Lower lobe of right lung (tissue), 2 donors: ENCODE measurements around the gene IQGAP2. TPM values are rescaled to one million over a fixed set of nuclear protein-coding genes. Genes with fewer than 3 reads are reported as not detected.

Experiments
- ATAC-seq, 2 donors: fragments of 200-7000 bp; cut with Tn5 transposase; one replicate each; pipeline ENCODE4 v1.9.1; 2020 to 2022; ENCODE audit warnings: mild to moderate bottlenecking in 2 of 2, moderate library complexity in 2 of 2
- DNase-seq: peaks from one replicate; pipeline ENCODE4 v3.0.0-alpha.2; 2020
- H3K27ac ChIP-seq: fragments of 200-600 bp; one replicate; pipeline ENCODE4 v1.8.0; 2022
- H3K27me3 ChIP-seq: fragments of 200-600 bp; one replicate; pipeline ENCODE4 v1.8.0; 2022; ENCODE audit warnings: low read depth
- H3K36me3 ChIP-seq: fragments of 200-600 bp; one replicate; pipeline ENCODE4 v1.8.0; 2022; ENCODE audit warnings: mild to moderate bottlenecking
- H3K4me1 ChIP-seq: fragments of 200-600 bp; one replicate; pipeline ENCODE4 v1.8.0; 2022
- H3K4me3 ChIP-seq: fragments of 200-600 bp; one replicate; pipeline ENCODE4 v1.8.0; 2022; ENCODE audit warnings: mild to moderate bottlenecking
- H3K9me3 ChIP-seq: fragments of 200-600 bp; one replicate; pipeline ENCODE4 v1.8.0; 2022
- CTCF ChIP-seq: fragments of 200-600 bp; IDR thresholded peaks from one replicate; pipeline ENCODE4 v1.8.0; 2022; ENCODE audit warnings: antibody characterized with exemption, mild to moderate bottlenecking
- intact Hi-C: fragments of 100-400 bp; cut with DNase I; formaldehyde crosslinking; loops from one replicate; pipeline ENCODE4 v1.11.0; 2022
- total RNA-seq: library from RNA; stranded (reverse); fragmentation: NEBNext Ultra II Directional; extraction: Animal tissue kit (Norgen Biotek cat#: 25700); gene quantifications from one replicate; pipeline ENCODE4 v1.2.1, GENCODE V29; 2021
- donor health status: DM: no; HTN: yes; CAD: no; lungs with severe emphysema.

IQGAP2 gene
- total RNA-seq, 1 donor from 2014 or later: 42.0 TPM

GRCh38 chr5:76497065-76497460 lies 94.0 kb downstream of the IQGAP2 start:
- ATAC-seq: no peak
- H3K27ac ChIP-seq: no peak overlapping the region
- no peak for DNase-seq
- intact Hi-C loops: no loop called here
- H3K36me3 ChIP-seq: no peaks in the 10 kb centered on the region
- no peak for TF ChIP-seq CTCF
- H3K27me3 ChIP-seq: no peaks in the 10 kb centered on the region
- no peaks in the 10 kb centered on the region for H3K9me3 ChIP-seq
- H3K4me3 ChIP-seq: no peak overlapping the region
- no peaks in the 10 kb centered on the region for H3K4me1 ChIP-seq

- ATAC-seq (no peak), DNase-seq (no peak)
- Histone ChIP-seq H3K4me1 (no peaks in the 10 kb centered on the region), H3K27me3 (no peaks in the 10 kb centered on the region), H3K27ac (no peak overlapping the region), H3K9me3 (no peaks in the 10 kb centered on the region), H3K36me3 (no peaks in the 10 kb centered on the region), H3K4me3 (no peak overlapping the region)
- intact Hi-C loops: no loop called here
- no peak for TF ChIP-seq CTCF
Observed at GRCh38 chr5:76497986-76498717, 95.1 kb downstream of the IQGAP2 start.

- no peaks in the 10 kb centered on the region for H3K9me3 ChIP-seq
- no peak overlapping the region for H3K27ac ChIP-seq
- H3K4me1 ChIP-seq: no peaks in the 10 kb centered on the region
- no peak for TF ChIP-seq CTCF
- no peak for ATAC-seq
- H3K4me3 ChIP-seq: no peak overlapping the region
- intact Hi-C loops: no loop called here
- DNase-seq: no peak
- H3K27me3 ChIP-seq: no peaks in the 10 kb centered on the region
- H3K36me3 ChIP-seq: no peaks in the 10 kb centered on the region
Observed at GRCh38 chr5:76499507-76500161, 96.5 kb downstream of the IQGAP2 start.

GRCh38 chr5:76500633-76501393 lies 97.7 kb downstream of the IQGAP2 start:
- intact Hi-C loops: no loop called here

GRCh38 chr5:76503929-76504328 lies 100.8 kb downstream of the IQGAP2 start:
- no peaks in the 10 kb centered on the region for H3K9me3 ChIP-seq
- H3K4me3 ChIP-seq: no peak overlapping the region
- no peak for TF ChIP-seq CTCF
- no peak overlapping the region for H3K27ac ChIP-seq
- DNase-seq (no peak), ATAC-seq (no peak)
- H3K36me3 ChIP-seq: no peaks in the 10 kb centered on the region
- H3K4me1 ChIP-seq: no peaks in the 10 kb centered on the region
- no peaks in the 10 kb centered on the region for H3K27me3 ChIP-seq
- intact Hi-C loops: no loop called here

More at GRCh38 chr5:76500633-76501393, 97.7 kb downstream of the IQGAP2 start:
- H3K27me3 ChIP-seq: no peaks in the 10 kb centered on the region
- H3K36me3 ChIP-seq: no peaks in the 10 kb centered on the region
- H3K4me3 ChIP-seq: no peak overlapping the region
- H3K9me3 ChIP-seq: no peaks in the 10 kb centered on the region
- no peak for ATAC-seq
- H3K4me1 ChIP-seq: no peaks in the 10 kb centered on the region
- DNase-seq: no peak
- TF ChIP-seq CTCF: no peak
- no peak overlapping the region for H3K27ac ChIP-seq
